Activated CD8-positive, alpha-beta memory T cell treated with anti-CD3 and anti-CD28 coated beads, Interleukin-2, amount 50 U/mL, for 1 hour (primary cell): ENCODE data around the gene PRRC1.
"Not testable (repeated sequence)": the region's sequence is repeated elsewhere in the genome, so short reads cannot be mapped to it uniquely, and the experiment has no call there.

ENCODE experiments used
- DNase-seq: peaks from one replicate; pipeline ENCODE4 v3.0.0-alpha.2; 2020; ENCODE audit errors: extremely low read depth

PRRC1 gene

DNA sequence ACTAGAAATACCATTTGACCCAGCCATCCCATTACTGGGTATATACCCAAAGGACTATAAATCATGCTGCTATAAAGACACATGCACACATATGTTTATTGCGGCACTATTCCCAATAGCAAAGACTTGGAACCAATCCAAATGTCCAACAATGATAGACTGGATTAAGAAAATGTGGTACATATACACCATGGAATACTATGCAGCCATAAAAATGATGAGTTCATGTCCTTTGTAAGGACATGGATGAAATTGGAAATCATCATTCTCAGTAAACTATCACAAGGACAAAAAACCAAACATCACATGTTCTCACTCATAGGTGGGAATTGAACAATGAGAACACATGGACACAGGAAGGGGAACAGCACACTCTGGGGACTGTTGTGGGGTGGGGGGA lies 27.8 kb downstream of the PRRC1 start:
- DNase-seq, result not testable (repeated sequence)

DNA sequence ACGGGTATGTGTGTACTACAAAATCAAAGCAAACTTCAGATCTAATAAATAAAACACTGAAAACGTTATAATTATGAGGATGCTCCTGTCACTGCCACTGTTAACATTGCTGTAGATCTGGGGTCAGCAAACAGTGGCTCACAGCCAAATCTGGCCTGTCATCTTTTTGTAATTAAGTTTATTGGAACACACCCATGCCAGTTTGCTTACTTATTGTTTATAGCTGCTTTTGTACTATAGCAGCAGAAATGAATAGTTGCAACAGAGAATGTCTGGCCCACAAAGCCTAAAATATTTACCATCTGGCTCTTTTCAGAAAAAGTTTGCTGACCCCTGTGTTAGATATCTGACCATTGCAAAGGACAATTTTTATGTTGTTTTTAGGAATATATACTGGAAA lies 32.1 kb downstream of the PRRC1 start:
- DNase-seq, result no peak

DNA sequence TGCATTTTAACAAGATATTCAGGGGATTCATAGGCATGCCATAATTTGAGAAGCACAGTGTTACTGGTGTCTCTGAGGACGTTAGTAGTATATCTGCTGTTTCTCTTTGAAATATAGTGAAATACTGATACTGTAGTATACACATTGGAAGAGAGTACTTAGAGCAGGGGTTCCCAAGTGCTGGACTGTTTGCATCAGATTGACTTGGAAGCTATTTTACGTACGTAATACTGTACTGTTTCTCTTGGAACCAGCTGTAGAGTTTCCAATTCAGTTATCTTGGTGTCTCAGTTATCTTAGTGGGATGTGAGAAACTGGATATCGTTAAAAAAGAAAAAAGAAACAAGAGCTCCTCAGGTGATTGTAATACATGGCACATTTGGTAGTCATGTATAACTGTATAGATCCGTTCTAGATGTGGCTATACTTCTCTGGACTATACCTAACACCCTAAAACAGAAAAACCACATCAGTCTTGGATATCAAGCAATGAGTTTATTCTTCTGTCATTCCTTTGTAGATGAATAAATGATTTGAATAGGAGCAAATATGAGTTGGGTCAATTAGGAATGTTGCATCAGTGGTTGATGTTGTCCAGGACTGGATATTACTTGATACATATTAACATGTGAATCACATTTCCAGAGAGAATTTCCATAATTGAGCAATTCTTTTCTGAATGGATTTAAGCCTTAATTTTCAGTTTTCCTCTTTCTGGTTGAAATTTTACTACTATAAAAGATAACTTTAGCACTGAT lies 33.4 kb downstream of the PRRC1 start:
- no peak for DNase-seq

DNA sequence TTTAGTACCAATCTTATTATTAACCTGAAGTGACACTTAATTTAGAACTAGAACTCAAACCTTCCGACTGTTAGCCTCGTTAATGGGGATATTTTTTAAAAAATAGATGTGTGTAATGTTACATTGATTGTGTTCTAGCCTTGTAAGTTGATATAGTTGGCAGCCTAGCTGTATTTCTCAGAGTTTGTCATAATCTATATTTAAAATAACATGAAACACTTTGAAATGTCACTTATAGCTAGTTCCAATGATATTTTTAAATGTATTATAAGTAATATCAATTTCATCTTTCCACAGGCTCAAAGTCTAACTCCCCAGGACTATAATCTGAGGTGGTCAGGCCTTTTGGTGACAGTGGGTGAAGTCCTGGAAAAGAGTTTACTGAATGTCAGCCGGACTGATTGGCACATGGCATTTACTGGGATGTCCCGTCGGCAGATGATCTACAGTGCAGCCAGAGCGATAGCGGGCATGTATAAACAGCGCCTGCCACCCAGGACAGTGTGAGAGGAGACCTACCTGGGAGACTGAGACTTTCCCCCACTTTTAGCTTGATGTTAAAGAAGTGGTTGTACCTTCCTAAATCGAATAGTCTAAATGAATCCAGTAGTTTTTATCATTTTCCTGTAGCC lies 34.1 kb downstream of the PRRC1 start:
- no peak for DNase-seq

DNA sequence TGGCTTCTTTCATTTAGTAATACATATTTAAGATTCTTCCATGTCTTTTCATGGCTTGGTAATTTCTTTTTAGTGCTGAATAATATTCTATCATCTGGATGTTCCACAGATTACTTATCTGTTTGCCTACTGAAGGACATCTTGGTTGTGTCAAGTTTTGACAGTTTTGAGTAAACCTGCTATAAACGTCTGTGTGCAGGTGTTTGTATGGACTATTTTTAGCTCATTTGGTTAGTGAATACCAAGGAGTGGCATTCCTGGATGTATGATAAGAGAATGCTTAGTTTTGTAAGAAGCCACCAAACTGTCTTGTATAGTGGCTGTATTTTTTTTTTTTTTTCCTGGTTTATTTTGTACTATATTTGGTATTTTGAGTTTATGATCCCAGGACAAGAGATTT lies 38.4 kb downstream of the PRRC1 start:
- DNase-seq, result no peak

DNA sequence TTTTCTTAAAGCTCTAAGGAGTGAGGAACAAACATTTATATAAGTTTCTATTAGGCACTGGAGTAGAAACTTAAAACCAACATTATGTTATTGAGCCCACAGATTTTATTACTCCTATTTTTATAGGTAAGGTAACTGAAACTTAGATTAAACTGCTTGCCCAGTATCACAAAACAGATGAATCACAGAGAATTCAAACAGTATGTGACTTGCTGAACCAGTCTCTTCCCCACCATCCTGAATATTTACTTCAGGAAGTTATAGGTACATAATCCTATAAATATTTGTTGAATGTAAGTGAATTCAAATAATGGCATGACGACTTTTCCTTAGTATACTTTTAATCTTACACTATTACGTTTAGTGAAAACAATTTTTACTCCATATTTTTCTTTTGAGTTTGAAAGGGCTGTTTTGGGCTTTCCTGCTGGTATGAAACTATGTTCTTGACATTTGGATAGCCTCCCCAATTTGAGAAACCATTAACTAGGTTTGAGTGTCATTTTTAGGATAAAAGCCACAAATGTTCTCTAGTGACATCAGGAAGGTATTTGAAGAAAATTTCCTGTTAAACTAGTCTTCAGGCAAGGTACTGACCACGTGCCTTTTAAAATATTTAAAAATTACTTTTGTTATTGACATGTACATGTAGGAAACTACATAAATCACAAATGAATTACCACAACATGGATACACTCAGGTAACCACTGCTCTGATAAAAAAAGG lies 39.3 kb downstream of the PRRC1 start:
- no peak for DNase-seq

DNA sequence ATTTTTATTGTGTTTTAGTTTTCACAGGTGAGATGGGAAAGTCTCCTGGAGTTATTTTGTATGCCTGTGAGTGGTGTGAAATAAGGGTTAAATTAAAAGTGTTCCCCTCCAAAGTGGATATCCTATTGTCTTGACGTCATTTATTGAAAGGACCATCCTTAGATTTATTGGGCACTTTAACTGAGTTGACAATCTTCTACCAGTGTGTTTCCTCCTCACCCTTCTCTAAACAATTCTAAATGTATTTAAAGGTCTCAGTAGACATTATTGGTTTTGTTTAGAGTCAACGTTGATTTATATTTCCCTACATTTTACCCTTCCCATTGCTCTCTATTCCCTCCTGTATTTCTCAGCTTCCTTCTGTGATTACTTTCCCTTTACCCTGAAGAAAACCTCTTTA lies 40.8 kb downstream of the PRRC1 start:
- DNase-seq, result no peak

DNA sequence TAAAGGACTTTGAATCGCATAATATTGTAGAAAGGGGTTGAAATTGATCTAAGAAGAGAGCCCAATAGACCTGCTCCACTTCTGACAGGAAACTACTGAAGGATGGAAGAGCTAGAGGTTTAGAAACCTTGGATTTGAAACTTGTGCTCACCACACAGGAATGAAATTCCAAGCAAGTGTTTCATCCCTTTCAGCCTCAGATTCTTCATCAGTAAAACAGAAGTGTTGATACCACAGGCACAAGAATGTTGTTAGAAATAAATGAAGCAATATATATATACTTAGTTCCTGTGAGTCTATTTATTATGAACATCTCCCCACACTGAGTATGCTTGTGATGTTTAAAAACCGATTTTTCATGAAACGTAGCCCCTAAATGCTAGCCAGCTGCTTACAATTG lies 43.8 kb downstream of the PRRC1 start:
- no peak for DNase-seq

DNA sequence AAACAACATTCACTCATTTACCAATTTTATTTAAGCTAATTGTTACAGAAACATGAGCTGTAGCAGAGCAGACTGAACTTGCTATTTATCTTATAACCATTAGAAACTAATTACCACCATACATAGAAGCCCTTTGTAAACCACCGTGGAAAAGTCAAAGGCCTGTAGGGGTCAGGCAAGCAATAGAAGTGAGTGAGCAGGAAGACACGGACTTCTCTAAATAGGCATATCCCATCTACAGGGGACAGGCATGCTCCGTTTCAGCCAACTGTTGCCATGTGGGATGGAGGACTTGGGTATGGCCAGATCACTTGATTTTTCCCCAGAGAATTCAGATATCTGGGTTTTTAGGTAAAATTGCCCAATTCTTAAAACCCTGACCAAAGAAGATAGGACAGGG lies 44.8 kb downstream of the PRRC1 start:
- DNase-seq, result no peak

DNA sequence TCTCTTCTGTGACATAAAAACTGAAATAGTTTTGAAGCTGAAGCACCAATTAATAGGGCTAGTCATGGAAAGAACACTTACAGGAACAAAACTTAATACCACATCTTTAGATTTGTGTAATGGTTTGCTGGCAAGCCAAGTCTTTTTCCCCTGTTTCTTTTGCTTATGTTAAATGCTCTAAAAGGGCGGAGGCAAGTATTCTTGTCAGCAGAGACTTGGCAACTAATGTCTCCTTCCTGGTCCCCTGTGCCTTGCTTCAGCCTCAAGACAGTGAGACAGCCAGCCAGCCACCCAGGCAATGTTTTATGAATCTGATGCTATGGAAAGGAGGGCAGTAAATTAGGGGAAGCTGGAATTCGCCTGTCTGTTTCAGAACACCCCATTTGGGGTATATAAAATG lies 45.7 kb downstream of the PRRC1 start:
- DNase-seq, result no peak

DNA sequence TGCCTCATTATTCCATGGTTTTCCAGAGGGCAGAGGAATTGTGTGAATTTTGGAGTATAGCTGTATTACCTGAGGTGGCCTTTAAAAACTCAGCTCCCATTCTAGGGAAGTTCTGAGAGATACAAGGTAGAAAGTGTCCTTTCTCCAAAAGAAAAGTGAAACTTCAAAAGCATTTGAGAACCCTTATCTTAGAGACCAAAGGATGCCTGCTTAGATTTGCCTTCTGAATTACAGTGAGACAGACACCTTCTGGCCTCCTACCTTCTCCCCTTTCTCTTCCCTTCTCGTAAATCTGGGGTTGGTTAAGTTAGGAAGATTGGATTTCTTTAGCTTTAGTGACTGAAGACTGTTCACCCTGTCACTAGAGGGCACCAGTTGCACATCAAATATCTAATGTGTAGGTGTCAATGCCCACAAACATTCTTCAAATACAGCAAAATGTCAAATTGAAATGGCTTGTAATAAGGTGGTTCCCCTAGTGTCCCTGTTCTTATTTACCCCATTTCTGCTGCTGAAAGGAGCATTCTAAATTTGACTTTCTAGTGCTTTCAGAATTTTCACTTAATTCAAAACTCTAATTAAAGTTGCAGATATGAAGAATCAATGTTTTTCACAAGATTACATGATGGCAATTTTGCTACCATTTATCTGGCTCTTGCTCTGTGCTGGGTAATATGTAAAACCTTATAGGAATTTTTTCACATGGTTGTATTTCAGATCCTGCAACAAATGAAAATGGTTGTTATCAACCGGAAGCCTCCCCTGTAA lies 46.7 kb downstream of the PRRC1 start:
- peak; percentile 18 for DNase-seq

DNA sequence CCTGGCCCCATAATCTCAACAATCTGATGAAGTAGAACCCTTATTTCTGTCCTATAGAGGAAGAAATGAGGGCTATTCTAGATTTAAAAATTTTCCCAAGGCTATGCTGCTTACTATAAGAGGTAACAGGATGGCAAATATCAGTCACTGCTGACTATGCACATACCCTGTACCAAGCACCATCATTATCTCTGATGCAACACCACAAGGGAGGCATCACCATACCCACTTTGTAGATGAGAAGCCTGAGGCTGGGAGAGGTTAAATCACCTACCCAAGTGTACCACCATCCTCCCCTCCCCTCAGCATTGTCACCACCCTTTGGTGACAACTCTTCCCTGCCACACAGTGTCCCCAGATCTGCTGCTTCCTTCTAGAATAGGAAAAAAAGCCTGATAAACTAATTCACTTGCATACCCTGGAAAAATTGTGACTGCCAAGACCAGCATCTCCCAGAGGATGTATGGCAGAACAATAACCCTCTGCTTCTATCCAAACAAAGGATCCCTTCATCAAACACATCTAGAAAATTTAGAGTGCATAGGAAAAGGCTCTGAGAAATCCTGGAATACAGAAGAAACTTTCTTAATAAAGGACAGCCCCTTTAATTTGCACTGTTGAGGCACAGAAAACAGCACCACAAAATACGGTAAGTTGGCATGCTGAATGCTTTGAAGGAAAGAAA lies 48.3 kb downstream of the PRRC1 start:
- no peak for DNase-seq

DNA sequence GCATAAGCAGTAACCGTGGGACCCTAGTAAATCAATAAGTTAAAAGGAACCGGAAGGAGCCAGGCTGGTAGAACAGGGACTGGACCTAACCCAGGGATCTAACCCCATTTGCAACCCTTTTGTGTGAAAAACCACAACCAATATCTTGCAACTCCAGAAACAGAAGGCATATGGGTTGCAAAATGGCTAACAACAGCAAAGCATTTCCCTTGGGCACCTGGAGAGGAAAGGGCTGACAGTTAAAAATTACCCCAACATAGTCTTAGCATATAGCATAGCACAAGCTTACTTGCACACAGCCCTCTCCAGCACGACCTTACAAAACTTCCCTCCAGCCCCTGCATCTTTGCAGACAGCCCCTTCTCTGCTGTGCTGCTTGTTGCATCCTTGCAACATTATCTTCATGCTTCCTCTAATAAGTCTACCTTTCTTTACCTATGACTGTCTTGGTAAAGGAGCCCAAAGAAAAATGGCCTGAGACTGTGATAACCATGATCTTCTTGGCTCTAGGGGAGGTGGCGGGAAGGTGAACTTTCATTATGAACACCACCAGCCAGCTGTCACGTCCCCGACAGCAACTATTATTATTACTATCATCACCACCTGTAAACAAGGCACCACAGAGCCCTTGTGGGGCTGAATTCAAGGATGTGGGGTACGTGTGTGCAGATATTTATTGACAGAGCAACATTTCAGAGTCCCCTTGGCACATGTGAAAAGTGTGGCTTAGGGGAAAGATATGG lies 49.8 kb downstream of the PRRC1 start:
- DNase-seq, result no peak

DNA sequence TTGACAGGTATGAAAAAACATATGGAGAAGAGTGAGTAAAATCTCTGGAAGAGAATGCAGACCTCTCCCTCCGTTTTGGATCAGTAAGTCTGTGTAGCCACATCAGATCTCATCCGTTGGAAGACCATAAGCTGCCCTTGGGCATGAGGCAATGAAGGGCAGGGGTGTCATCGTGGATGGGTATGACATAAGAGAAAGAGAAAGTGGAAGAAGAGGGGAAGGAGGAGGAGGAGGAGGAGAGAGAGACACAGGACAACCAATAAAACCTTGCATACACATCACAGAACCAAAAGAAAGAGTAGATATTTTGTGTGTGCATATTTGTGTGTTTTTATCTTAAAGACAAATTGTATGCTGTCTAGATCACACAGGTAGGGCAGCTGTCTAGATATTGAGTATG lies 50.7 kb downstream of the PRRC1 start:
- DNase-seq, result no peak

DNA sequence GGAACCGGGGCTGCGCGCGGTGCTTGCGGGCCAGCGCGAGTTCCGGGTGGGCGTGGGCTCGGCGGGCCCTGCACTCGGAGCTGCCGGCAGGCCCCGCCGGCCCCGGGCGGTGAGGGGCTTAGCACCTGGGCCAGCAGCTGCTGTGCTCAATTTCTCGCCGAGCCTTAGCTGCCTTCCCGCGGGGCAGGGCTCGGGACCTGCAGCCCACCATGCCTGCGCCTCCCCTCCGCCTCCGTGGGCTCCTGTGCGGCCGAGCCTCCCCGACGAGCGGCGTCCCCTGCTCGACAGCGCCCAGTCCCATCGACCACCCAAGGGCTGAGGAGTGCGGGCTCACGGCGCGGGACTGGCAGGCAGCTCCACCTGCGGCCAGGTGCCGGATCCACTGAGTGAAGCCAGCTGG lies 52.0 kb downstream of the PRRC1 start:
- not testable (repeated sequence) for DNase-seq

DNA sequence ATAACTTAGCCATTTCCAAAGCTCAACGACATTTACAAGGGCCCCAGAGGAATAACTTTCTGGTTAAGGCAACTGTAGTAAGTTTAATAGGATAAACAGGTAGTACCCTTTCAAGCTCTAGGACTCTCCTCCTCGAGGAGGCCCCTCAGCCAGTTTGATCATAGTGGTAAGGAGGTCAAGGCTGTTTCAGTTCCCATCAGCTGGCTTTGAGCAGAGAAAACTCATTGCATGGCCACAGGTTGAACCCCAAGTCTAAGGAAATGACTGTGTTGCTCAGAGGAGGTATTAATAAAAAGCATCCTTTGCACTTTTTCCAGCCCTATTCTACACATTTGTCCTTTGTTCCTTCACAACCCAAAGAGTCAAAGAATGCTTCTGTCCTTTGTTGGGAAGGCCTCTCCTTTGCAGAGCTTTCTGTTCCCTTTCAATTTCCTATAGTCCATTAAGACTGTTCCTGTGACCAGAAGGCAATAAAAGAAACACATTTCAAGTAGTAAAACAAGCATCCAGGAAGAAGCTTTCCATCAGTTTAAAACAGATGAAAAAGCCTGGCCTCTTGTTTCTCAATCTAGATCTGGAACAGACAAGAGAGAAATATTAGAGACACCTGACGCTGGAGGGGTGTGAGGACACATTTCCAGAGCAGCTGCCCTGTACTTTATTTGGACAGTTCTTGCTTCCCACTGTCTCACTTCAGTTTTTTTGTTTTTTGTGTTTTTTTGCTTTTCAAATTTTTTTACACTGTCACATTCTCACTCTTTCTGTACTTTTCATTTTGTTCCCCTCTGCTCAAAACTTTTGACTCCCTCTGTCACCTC lies 54.1 kb downstream of the PRRC1 start:
- DNase-seq, result no peak

DNA sequence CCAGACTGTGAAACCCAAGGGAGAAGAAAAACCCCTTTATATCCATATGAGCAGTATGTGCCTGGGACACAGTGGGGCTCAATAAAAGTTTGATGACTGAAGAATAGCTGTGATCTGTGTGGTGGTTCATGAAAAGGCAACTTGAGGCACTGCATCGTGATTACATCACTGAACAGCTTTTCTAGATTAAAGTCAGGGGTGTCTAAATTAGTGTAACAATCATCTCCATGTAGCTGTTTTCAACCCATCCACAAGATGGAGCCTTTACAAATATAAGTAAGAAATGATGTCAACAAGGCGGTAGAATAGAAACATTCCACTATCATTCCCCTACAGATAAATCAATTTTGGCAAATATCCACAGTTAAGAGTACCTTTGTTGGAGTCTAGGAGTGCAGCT lies 55.5 kb downstream of the PRRC1 start:
- no peak for DNase-seq

DNA sequence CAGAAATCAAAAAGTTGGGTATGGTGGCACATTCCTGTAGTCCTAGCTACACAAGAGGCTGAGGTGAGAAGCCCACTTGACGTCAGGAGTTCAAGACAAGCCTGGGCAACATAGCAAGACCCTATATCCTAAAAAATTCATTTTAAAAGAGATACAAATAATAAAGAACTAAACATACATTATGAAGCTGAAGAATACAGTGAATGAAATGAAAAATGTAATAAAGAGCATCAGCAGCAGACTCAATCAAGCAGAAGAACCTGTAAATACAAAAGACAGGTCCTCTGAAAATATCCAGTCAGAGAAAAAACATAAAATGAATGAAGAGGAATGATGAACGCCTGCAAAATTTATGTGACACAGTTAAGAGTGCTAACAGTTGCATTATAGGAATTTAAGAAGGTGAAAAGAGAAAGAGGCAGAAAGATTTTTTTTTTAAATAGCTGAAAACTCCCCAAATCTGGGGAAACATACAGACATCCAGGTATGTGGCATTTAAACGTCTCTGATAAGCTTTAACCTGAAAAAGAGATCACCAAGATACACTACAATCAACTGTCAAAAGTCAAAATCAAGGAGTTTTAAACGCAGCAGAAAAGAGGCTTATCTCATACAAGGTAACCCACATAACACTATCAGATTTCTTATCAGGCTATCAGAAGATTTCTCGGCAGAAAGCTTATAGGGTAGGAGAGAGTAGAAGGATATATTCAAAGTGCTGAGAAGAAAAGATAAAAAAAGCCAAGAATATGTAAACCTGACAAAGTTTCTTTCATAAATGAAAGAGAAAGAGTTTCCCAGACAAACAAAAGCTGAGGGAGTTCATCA lies 57.6 kb downstream of the PRRC1 start:
- DNase-seq, result no peak

DNA sequence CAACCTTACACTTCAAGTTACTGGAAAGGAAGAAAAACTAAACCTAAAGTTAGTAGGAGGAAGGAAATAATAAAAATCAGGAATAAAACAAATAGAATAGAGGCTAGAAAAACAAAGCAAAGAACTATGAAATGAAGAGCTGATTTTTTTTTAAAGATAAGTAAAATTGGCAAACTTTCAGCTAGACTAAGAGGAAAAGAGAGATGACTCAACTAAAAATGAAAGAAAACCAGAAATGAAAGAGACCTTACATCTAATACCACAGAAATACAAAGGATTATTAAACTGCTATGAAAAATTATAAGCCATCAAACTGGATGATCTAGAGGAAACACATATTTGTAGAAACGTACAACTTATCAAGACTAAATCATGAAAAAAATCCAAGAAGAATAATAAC lies 60.0 kb downstream of the PRRC1 start:
- no peak for DNase-seq
